ENCODE results near the gene HIP1R.

DNA sequence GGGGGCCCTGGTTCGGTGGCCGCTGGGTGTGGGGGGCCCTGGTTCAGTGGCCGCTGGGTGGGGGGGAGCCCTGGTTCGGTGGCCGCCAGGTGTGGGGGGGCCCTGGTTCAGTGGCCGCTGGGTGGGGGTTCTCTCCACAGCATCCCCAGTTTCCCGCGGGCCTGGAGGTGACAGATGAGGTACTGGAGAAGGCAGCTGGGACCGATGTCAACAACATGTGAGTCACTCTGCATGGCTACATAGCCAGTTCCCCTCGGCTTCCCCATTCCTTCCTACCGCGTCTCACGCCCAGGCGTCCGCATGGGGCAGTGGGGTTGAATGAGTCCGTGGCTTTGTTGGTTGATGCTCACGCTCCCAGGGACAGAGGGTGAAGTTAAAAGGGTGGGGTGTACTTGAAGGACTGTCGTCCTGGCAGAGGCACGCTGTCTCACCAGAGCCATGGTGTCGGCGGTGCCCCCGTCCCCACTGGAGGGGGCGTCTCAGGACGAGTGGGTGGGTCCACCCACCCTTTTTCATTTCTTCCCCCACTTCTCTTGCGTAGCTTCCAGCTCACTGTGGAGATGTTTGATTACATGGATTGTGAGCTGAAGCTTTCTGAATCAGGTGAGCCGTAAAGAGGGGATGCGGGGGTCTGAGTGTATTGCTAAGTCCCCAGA is 15.6 kb downstream of the HIP1R start:
- TF ChIP-seq, protein P1, sequence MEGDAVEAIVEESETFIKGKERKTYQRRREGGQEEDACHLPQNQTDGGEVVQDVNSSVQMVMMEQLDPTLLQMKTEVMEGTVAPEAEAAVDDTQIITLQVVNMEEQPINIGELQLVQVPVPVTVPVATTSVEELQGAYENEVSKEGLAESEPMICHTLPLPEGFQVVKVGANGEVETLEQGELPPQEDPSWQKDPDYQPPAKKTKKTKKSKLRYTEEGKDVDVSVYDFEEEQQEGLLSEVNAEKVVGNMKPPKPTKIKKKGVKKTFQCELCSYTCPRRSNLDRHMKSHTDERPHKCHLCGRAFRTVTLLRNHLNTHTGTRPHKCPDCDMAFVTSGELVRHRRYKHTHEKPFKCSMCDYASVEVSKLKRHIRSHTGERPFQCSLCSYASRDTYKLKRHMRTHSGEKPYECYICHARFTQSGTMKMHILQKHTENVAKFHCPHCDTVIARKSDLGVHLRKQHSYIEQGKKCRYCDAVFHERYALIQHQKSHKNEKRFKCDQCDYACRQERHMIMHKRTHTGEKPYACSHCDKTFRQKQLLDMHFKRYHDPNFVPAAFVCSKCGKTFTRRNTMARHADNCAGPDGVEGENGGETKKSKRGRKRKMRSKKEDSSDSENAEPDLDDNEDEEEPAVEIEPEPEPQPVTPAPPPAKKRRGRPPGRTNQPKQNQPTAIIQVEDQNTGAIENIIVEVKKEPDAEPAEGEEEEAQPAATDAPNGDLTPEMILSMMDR (conservative IDR thresholded peaks at IDR 0.05; ENCODE audit: low read depth, low read length): no peak
- TF ChIP-seq, protein P2, sequence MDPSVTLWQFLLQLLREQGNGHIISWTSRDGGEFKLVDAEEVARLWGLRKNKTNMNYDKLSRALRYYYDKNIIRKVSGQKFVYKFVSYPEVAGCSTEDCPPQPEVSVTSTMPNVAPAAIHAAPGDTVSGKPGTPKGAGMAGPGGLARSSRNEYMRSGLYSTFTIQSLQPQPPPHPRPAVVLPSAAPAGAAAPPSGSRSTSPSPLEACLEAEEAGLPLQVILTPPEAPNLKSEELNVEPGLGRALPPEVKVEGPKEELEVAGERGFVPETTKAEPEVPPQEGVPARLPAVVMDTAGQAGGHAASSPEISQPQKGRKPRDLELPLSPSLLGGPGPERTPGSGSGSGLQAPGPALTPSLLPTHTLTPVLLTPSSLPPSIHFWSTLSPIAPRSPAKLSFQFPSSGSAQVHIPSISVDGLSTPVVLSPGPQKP (IDR thresholded peaks at IDR 0.05; ENCODE audit: borderline replicate concordance, low read depth, low read length): no peak
- TF ChIP-seq POLR2A (IDR thresholded peaks at IDR 0.05; ENCODE audit: low read depth, low read length) (no peak), CHD1 (IDR thresholded peaks at IDR 0.05; ENCODE audit: low read depth, low read length) (no peak), RCOR1 (IDR thresholded peaks at IDR 0.05; ENCODE audit: insufficient replicate concordance, low read length) (no peak), RFX5 (IDR thresholded peaks at IDR 0.05; ENCODE audit: low read depth, low read length) (no peak), RAD21 (IDR thresholded peaks at IDR 0.05; ENCODE audit: low read length) (no peak), FOS (IDR thresholded peaks at IDR 0.05; ENCODE audit: low read depth, low read length) (0 out of 2 replicates have a peak, but pooled peaks have one; percentile 17), BHLHE40 (IDR thresholded peaks at IDR 0.05; ENCODE audit: low read depth, low read length) (no peak), MAFK (IDR thresholded peaks at IDR 0.05; ENCODE audit: low read depth, low read length) (no peak), SMC3 (IDR thresholded peaks at IDR 0.05; ENCODE audit: low read depth, low read length) (no peak), MAZ (IDR thresholded peaks at IDR 0.05; ENCODE audit: borderline replicate concordance, low read depth, low read length) (no peak), MXI1 (IDR thresholded peaks at IDR 0.05; ENCODE audit: borderline replicate concordance, low read depth, low read length) (no peak)
- TF ChIP-seq, protein P3, sequence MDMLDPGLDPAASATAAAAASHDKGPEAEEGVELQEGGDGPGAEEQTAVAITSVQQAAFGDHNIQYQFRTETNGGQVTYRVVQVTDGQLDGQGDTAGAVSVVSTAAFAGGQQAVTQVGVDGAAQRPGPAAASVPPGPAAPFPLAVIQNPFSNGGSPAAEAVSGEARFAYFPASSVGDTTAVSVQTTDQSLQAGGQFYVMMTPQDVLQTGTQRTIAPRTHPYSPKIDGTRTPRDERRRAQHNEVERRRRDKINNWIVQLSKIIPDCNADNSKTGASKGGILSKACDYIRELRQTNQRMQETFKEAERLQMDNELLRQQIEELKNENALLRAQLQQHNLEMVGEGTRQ (IDR thresholded peaks at IDR 0.05; ENCODE audit: low read depth, low read length): no peak

Measured in IMR-90 (cell line).